PC-9 (cell line): Measurements from ENCODE around the gene MEF2B.

Source experiments
- CTCF ChIP-seq: fragments of 200-600 bp; sonication (generic); conservative IDR thresholded peaks from 2 replicates; pipeline ENCODE4 v1.6.1; 2017; ENCODE audit warnings: mixed run types, antibody characterized with exemption, mild to moderate bottlenecking, moderate library complexity
- EZH2 ChIP-seq: fragments of 200-600 bp; sonication (generic); IDR thresholded peaks from 2 replicates; pipeline ENCODE4 v1.8.0; 2017; ENCODE audit warnings: antibody characterized with exemption, low read depth

GRCh38 chr19:19149435-19149834 lies 20.6 kb downstream of the MEF2B start:
- TF ChIP-seq CTCF (no peak), EZH2 (no peak)
